Endothelial cell (in vitro differentiated cells): ENCODE measurements around the gene ISOC2. TPM values are rescaled to one million over a fixed set of nuclear protein-coding genes. Genes with fewer than 3 reads are reported as not detected.

Experiments used
- DNase-seq: peaks from one replicate; pipeline ENCODE4 v3.0.0; 2021; ENCODE audit warnings: low spot score
- H3K27ac Mint-ChIP-seq: one replicate; pipeline ENCODE4 v1.8.0; 2021; ENCODE audit warnings: mixed read lengths, inconsistent platforms; ENCODE audit not compliant: unreplicated experiment
- H3K27me3 Mint-ChIP-seq: one replicate; pipeline ENCODE4 v1.8.0; 2021; ENCODE audit warnings: mild to moderate bottlenecking, moderate library complexity, mixed read lengths, inconsistent platforms; ENCODE audit not compliant: unreplicated experiment
- H3K36me3 Mint-ChIP-seq: one replicate; pipeline ENCODE4 v1.8.0; 2021; ENCODE audit warnings: mild to moderate bottlenecking, low read depth, mixed read lengths, inconsistent platforms; ENCODE audit not compliant: unreplicated experiment
- H3K4me1 Mint-ChIP-seq: one replicate; pipeline ENCODE4 v1.8.0; 2021; ENCODE audit warnings: mild to moderate bottlenecking, mixed read lengths, inconsistent platforms; ENCODE audit not compliant: unreplicated experiment
- H3K4me3 Mint-ChIP-seq: one replicate; pipeline ENCODE4 v1.8.0; 2021; ENCODE audit warnings: mild to moderate bottlenecking, mixed read lengths, inconsistent platforms; ENCODE audit not compliant: unreplicated experiment
- H3K9me3 Mint-ChIP-seq: one replicate; pipeline ENCODE4 v1.8.0; 2021; ENCODE audit warnings: mixed read lengths, inconsistent platforms; ENCODE audit not compliant: unreplicated experiment
- total RNA-seq: library from RNA; stranded (reverse); fragmentation: NEBNext Ultra II Directional; extraction: Animal tissue kit (Norgen Biotek cat#: 25700); gene quantifications from one replicate; pipeline ENCODE4 v1.2.1, GENCODE V29; 2021; ENCODE audit not compliant: unreplicated experiment
- TF ChIP-seq, protein P1 (sequence below): fragments of 200-600 bp; sonication (generic); IDR thresholded peaks from one replicate; pipeline ENCODE4 v1.5.0; 2021; ENCODE audit warnings: antibody characterized with exemption; ENCODE audit not compliant: unreplicated experiment

ISOC2 gene
- total RNA-seq, 1 donor from 2014 or later = 20.2 TPM

DNA sequence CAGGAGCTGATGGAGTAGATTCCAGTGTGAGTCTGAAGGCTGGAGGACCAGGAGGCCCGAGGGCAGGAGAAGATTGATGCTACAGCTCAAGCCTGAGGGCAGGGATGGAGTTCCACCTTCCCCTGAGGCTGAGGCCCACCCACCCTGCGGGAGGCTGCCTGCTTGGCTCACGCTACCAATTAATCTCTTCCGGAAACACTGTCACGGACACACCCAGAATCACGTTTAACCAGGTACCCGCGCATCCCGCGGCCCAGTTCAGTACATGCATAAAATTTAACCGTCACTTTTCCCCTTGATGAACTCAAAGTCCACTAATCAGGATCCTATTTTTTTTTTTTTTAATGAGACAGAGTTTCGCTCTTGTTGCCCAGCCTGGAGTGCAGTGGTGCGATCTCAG is 9.8 kb upstream of the ISOC2 start:
- Mint-ChIP-seq H3K4me3 (no peak overlapping the region), H3K9me3 (no peaks in the 10 kb centered on the region), H3K27me3 (peaks cover 18% of the 10 kb centered on the region), H3K27ac (no peak overlapping the region), H3K36me3 (no peaks in the 10 kb centered on the region), H3K4me1 (no peaks in the 10 kb centered on the region)
- no peak for DNase-seq
- TF ChIP-seq, protein P1, sequence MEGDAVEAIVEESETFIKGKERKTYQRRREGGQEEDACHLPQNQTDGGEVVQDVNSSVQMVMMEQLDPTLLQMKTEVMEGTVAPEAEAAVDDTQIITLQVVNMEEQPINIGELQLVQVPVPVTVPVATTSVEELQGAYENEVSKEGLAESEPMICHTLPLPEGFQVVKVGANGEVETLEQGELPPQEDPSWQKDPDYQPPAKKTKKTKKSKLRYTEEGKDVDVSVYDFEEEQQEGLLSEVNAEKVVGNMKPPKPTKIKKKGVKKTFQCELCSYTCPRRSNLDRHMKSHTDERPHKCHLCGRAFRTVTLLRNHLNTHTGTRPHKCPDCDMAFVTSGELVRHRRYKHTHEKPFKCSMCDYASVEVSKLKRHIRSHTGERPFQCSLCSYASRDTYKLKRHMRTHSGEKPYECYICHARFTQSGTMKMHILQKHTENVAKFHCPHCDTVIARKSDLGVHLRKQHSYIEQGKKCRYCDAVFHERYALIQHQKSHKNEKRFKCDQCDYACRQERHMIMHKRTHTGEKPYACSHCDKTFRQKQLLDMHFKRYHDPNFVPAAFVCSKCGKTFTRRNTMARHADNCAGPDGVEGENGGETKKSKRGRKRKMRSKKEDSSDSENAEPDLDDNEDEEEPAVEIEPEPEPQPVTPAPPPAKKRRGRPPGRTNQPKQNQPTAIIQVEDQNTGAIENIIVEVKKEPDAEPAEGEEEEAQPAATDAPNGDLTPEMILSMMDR = no peak

DNA sequence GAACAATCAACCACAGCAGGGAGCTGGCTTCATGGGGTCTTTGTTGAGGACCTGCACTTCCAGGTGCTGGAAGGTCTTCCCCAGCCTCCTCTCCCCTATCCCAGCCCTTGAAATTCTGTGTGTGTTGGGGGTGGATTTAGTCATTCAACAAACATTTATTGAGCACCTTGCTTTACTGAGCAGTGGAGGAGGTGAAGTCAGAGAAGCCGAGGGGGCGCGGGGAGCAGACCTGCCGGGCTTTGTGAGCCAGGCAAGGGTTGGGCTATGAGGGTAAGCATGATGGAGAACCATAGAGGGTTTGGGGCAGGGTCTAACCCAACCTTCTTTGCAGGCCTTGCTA is 6.6 kb upstream of the ISOC2 start:
- H3K27me3 Mint-ChIP-seq = peaks cover 10% of the 10 kb centered on the region
- H3K27ac Mint-ChIP-seq = no peak overlapping the region

DNA sequence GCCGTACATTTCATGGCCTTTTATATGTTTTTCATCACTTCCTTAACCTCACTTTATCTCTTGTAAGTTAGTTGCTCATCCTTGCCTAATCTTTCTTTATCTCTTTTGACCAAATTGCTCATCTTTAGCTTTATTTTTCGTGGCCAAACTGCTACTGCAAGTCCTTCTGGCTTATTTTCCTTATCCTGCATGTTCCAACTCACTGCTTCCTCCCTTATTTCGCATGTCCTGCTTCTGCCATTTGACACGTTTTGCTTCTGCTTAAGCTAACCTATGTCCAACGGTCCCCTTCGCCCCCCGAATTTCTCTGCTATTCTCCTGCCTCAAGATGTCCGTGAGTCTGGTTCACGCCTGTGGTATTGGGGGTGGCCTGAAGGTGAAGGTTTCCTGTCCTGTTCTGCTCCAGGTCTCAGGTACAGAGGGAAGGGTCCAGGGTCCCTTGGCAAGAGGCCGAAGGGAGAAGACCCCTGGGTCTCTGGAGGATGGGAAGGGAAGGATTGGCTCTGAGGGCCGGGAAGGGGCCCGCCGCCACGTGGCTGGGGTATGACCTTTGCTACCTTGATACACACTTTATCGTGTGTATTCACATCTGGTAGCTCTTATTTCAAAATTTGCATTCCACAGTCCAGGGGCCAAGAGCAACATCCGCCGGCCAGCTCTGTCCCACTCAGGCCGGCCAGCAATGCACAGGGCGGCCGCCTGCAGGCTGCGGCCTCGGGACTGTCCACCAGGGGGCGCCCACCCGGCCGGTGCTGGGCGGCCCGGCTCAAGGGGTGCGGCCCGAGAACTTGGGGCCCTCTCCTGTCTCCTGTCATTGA is 6.0 kb upstream of the ISOC2 start:
- Mint-ChIP-seq H3K4me3 (peak overlapping the region; percentile 70), H3K9me3 (no peaks in the 10 kb centered on the region), H3K4me1 (no peaks in the 10 kb centered on the region), H3K36me3 (no peaks in the 10 kb centered on the region), H3K27ac (no peak overlapping the region), H3K27me3 (peaks cover 12% of the 10 kb centered on the region)
- TF ChIP-seq, protein P1 = peak; percentile 100
- DNase-seq = peak; percentile 78

More for the DNA sequence above, 6.6 kb upstream of the ISOC2 start:
- H3K9me3 Mint-ChIP-seq = no peaks in the 10 kb centered on the region
- no peak for DNase-seq
- no peaks in the 10 kb centered on the region for H3K36me3 Mint-ChIP-seq
- H3K4me3 Mint-ChIP-seq = no peak overlapping the region
- no peaks in the 10 kb centered on the region for H3K4me1 Mint-ChIP-seq
- TF ChIP-seq, protein P1 = peak; percentile 75

DNA sequence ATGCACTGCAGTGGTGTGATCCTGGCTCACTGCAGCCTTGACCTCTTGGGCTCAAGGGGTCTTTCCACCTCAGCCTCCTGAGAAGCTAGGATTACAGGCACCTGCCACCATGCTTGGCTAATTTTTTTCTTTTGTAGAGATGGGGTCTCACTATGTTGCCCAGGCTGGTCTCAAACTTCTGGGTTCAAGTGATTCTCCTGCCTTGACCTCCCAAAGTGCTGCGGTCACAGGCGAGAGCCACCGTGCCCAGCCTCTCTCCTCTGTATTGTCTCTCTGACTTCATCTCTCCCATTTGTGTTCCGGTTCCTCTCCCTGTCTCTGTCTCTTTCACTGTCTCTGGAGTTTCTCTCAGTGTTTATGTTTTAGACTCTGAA is 4.8 kb upstream of the ISOC2 start:
- H3K27ac Mint-ChIP-seq = peak overlapping the region; percentile 28
- no peak for DNase-seq
- H3K9me3 Mint-ChIP-seq = no peaks in the 10 kb centered on the region
- no peak overlapping the region for H3K4me3 Mint-ChIP-seq
- H3K36me3 Mint-ChIP-seq = no peaks in the 10 kb centered on the region
- peaks cover 10% of the 10 kb centered on the region for H3K27me3 Mint-ChIP-seq
- TF ChIP-seq, protein P1 = no peak
- H3K4me1 Mint-ChIP-seq = no peaks in the 10 kb centered on the region

DNA sequence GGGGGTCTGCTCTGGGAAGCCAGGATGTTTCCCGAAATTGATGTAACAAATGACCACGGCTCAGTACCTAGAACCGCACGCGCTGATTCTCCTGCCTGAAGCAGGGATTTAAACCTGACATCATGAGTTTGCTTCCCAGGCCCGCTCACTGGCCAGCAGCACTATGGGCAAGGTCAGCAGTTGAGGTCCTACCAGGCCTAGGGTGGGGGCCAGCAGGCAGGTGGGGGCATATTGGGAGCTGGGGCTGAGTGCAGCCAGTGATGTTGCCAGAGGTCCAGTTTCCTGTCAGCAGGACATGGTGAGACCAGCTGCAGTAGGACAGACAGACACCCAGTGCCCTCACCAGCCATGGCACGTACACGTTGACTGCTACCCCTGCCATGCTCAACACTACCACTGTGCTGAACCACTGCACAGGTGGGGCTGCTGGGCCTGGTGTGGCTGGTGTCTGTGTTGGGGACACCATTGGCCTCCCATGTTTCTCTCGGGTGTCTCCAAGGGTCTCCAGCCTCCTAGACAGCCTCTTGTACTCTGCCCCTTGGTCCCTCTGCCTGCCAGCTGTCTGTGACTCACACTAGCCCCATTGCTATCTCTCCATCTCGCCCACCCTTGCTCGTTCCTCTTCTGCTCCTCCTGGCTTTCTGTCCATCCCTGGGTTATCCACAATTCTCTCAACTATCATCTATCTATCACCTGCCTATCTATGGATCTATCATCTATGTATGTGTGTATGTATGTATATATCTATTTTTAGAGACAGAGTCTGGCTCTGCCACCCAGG is 4.2 kb upstream of the ISOC2 start:
- Mint-ChIP-seq H3K27ac (no peak overlapping the region), H3K4me1 (no peaks in the 10 kb centered on the region), H3K4me3 (peak overlapping the region; percentile 20), H3K36me3 (no peaks in the 10 kb centered on the region), H3K9me3 (no peaks in the 10 kb centered on the region), H3K27me3 (peaks cover 10% of the 10 kb centered on the region)
- DNase-seq = no peak
- TF ChIP-seq, protein P1 = no peak
